KMS-11 (cell line): Measurements from ENCODE around the gene NPHP4.

Experiments
- H2AFZ ChIP-seq: fragments of 200-600 bp; sonication (generic); 2 replicates; pipeline ENCODE4 v1.6.1; 2016; ENCODE audit warnings: antibody characterized with exemption, mixed run types, low read depth
- H3K27ac ChIP-seq: fragments of 200-600 bp; sonication (generic); 2 replicates; pipeline ENCODE4 v1.6.1; 2016; ENCODE audit warnings: mild to moderate bottlenecking, mixed run types
- H3K27me3 ChIP-seq: fragments of 200-600 bp; sonication (generic); 2 replicates; pipeline ENCODE4 v1.6.1; 2017; ENCODE audit warnings: mild to moderate bottlenecking, low read depth, mixed run types, moderate library complexity; ENCODE audit not compliant: insufficient read depth
- H3K36me3 ChIP-seq: fragments of 200-600 bp; sonication (generic); 2 replicates; pipeline ENCODE4 v1.6.1; 2017; ENCODE audit warnings: mild to moderate bottlenecking, mixed run types; ENCODE audit not compliant: insufficient read depth
- H3K4me1 ChIP-seq: fragments of 200-600 bp; sonication (generic); 2 replicates; pipeline ENCODE4 v1.6.1; 2016; ENCODE audit warnings: mild to moderate bottlenecking, low read depth, mixed run types; ENCODE audit not compliant: poor library complexity, severe bottlenecking
- H3K4me2 ChIP-seq: fragments of 200-600 bp; sonication (generic); 2 replicates; pipeline ENCODE4 v1.7.0; 2016; ENCODE audit warnings: mild to moderate bottlenecking, mixed run types
- H3K4me3 ChIP-seq: fragments of 200-600 bp; sonication (generic); IDR thresholded peaks from 2 replicates; pipeline ENCODE4 v1.6.1; 2017; ENCODE audit warnings: low read depth, low read length, mixed read lengths; ENCODE audit not compliant: insufficient read depth
- H3K79me2 ChIP-seq: fragments of 200-600 bp; sonication (generic); 2 replicates; pipeline ENCODE4 v1.6.1; 2016; ENCODE audit warnings: low read depth, mixed run types; ENCODE audit not compliant: insufficient read depth
- H3K9ac ChIP-seq: fragments of 200-600 bp; sonication (generic); 2 replicates; pipeline ENCODE4 v1.6.1; 2016; ENCODE audit warnings: mild to moderate bottlenecking, mixed run types
- H4K20me1 ChIP-seq: fragments of 200-600 bp; sonication (generic); 2 replicates; pipeline ENCODE4 v1.6.1; 2016; ENCODE audit warnings: mild to moderate bottlenecking, mixed run types; ENCODE audit not compliant: insufficient read depth
- TF ChIP-seq, protein P1 (sequence below): fragments of 200-600 bp; sonication (generic); conservative IDR thresholded peaks from 2 replicates; pipeline ENCODE4 v1.6.1; 2017; ENCODE audit warnings: low read depth, mild to moderate bottlenecking, antibody characterized with exemption, low read length, moderate library complexity, mixed read lengths

The NPHP4 gene

GRCh38 chr1:5839161-5839880 is 152.9 kb downstream of the NPHP4 start:
- peaks cover 93% of the 10 kb centered on the region for H3K27me3 ChIP-seq
- no peaks in the 10 kb centered on the region for H3K36me3 ChIP-seq
- H4K20me1 ChIP-seq = no peaks in the 10 kb centered on the region
- TF ChIP-seq, protein P1, sequence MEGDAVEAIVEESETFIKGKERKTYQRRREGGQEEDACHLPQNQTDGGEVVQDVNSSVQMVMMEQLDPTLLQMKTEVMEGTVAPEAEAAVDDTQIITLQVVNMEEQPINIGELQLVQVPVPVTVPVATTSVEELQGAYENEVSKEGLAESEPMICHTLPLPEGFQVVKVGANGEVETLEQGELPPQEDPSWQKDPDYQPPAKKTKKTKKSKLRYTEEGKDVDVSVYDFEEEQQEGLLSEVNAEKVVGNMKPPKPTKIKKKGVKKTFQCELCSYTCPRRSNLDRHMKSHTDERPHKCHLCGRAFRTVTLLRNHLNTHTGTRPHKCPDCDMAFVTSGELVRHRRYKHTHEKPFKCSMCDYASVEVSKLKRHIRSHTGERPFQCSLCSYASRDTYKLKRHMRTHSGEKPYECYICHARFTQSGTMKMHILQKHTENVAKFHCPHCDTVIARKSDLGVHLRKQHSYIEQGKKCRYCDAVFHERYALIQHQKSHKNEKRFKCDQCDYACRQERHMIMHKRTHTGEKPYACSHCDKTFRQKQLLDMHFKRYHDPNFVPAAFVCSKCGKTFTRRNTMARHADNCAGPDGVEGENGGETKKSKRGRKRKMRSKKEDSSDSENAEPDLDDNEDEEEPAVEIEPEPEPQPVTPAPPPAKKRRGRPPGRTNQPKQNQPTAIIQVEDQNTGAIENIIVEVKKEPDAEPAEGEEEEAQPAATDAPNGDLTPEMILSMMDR = no peak
- no peak overlapping the region for H3K4me2 ChIP-seq
- no peaks in the 10 kb centered on the region for H3K4me1 ChIP-seq
- H2AFZ ChIP-seq = no peak overlapping the region
- H3K9ac ChIP-seq = no peak overlapping the region
- no peak overlapping the region for H3K4me3 ChIP-seq
- H3K79me2 ChIP-seq = no peaks in the 10 kb centered on the region
- no peak overlapping the region for H3K27ac ChIP-seq

- no peak overlapping the region for H3K4me2 ChIP-seq
- no peak overlapping the region for H3K9ac ChIP-seq
- no peaks in the 10 kb centered on the region for H3K79me2 ChIP-seq
- H3K27me3 ChIP-seq = peaks cover 93% of the 10 kb centered on the region
- TF ChIP-seq, protein P1 = no peak
- no peaks in the 10 kb centered on the region for H3K36me3 ChIP-seq
- H2AFZ ChIP-seq = no peak overlapping the region
- H3K4me1 ChIP-seq = no peaks in the 10 kb centered on the region
- no peak overlapping the region for H3K4me3 ChIP-seq
- no peaks in the 10 kb centered on the region for H4K20me1 ChIP-seq
- H3K27ac ChIP-seq = no peak overlapping the region
Measured at GRCh38 chr1:5837976-5838653, 154.1 kb downstream of the NPHP4 start.

DNA sequence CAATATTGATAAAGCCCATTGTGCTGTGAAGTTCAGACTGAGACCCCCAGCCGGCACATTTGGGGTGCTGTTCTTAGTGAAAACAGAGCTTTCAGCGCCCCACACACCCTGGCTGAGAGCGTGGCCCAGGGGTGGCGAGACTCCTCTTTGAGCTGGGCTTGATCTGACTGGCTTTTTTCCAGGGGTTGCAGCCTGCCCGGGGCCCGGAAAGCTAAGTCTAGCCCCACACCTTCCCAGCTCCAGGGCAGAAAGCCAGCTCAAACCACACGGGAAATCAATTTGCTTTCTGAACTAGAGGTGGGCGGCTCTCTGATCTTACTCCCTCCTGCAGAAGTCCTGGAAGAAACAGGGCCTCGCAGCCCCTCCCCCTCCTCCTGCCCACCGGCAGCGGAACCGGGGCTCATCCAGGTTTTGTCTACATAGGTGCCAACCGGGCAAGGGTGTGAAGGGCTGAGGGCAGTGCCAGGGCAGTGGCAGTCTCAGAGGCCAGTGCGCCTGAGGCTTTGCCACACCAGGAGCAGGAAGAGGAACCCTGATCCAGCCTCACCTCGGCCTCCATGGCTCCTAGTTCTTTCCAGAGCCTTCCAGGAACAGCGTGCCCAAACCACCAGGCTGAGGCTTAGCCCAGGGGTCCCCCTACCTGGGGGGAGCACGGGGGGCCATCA is 155.3 kb downstream of the NPHP4 start:
- no peak overlapping the region for H3K27ac ChIP-seq
- no peaks in the 10 kb centered on the region for H3K36me3 ChIP-seq
- no peak overlapping the region for H3K4me2 ChIP-seq
- no peaks in the 10 kb centered on the region for H3K4me1 ChIP-seq
- H2AFZ ChIP-seq = no peak overlapping the region
- no peak overlapping the region for H3K4me3 ChIP-seq
- no peak overlapping the region for H3K9ac ChIP-seq
- no peaks in the 10 kb centered on the region for H4K20me1 ChIP-seq
- TF ChIP-seq, protein P1 = no peak
- H3K79me2 ChIP-seq = no peaks in the 10 kb centered on the region
- peaks cover 83% of the 10 kb centered on the region for H3K27me3 ChIP-seq

- Histone ChIP-seq H3K36me3 (no peaks in the 10 kb centered on the region), H3K4me3 (no peak overlapping the region), H2AFZ (no peak overlapping the region), H3K4me2 (no peak overlapping the region), H3K9ac (no peak overlapping the region), H3K27me3 (peaks cover 69% of the 10 kb centered on the region), H3K79me2 (no peaks in the 10 kb centered on the region), H4K20me1 (no peaks in the 10 kb centered on the region), H3K4me1 (no peaks in the 10 kb centered on the region), H3K27ac (no peak overlapping the region)
- TF ChIP-seq, protein P1 = no peak
Measured at GRCh38 chr1:5835179-5835562, 157.1 kb downstream of the NPHP4 start.
